GM18517 (cell line): ENCODE measurements around the gene DNAJC7.

Source experiments
- ATAC-seq: cut with Tn5 transposase; IDR thresholded peaks from one replicate; pipeline ENCODE4 v1.9.1; 2021; ENCODE audit warnings: mild to moderate bottlenecking, moderate library complexity; ENCODE audit not compliant: unreplicated experiment

The DNAJC7 gene

GRCh38 chr17:41928693-41929251, 88.5 kb downstream of the DNAJC7 start:
- no peak for ATAC-seq
